ENCODE data around the gene UCN2.

UCN2 gene

GRCh38 chr3:48567500-48567899 is 3.9 kb upstream of the UCN2 start:
- no peak for TF ChIP-seq CTCF (IDR thresholded peaks at IDR 0.05; ENCODE audit: low read depth, low read length)
- H3K4me3 ChIP-seq (ENCODE audit: low read depth, low read length) = no peak overlapping the region

DNA sequence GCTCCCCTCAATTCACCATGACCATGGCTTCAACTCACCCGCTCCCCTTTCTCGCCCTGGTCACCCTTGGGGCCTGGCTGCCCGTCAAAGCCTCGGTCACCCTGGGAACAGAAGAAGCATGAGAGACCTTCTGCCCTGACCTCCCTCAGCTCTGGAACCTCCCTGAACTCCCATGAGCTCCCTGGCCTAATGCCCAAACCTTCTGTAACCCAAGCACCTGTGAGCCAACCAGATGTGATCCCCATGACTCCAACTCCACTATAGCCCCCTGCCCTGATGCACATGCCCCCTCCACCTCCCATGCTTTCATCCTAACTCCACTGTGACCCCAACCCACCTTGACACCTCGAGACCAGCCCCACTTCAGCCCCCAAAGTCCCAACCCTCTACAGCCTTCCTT is 3.5 kb upstream of the UCN2 start:
- H3K4me3 ChIP-seq (ENCODE audit: low read depth, low read length) = no peak overlapping the region
- no peak for TF ChIP-seq CTCF (IDR thresholded peaks at IDR 0.05; ENCODE audit: low read depth, low read length)

- no peak for TF ChIP-seq CTCF (IDR thresholded peaks at IDR 0.05; ENCODE audit: low read depth, low read length)
- H3K4me3 ChIP-seq (ENCODE audit: low read depth, low read length) = no peak overlapping the region
Observed at GRCh38 chr3:48566401-48566760, 2.8 kb upstream of the UCN2 start.

DNA sequence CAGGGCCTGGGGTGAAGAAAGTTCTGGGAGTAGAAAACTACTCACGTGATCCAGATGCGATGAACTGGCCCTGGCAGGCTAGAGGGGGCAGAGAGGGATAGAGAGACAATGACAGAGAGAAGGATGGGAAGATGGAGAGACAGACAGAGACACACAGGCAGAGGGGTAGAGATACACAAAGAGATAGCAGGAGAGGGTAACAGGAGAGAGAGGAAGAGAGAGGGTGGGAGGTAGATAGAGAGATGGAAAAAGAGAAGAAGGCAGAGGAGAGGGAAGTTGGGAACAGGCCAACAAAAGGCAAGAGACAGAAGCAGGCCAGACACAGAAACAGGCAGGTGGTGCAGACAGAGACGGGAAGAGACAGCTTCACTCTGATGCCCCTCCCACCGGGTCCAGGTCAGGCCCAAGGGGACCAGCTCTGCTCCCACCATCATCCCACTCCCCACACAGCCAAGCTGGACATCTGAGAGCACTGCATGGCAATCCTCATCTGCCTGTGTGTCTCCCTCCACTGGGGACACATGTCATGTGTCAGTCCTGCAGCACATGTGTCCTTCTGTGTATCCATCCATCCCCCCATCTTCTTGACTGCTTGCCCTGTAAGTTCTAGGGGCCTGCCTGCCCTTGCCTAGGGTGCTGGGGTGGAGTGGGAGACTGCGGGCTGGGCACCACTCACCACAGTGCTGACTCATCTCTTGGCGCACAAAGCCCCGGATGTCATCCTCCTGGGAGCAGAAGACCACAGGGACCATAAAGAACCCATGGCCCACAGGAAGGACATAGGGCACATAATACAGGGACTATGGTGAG is 2.2 kb upstream of the UCN2 start:
- no peak overlapping the region for H3K4me3 ChIP-seq (ENCODE audit: low read depth, low read length)
- no peak for TF ChIP-seq CTCF (IDR thresholded peaks at IDR 0.05; ENCODE audit: low read depth, low read length)

DNA sequence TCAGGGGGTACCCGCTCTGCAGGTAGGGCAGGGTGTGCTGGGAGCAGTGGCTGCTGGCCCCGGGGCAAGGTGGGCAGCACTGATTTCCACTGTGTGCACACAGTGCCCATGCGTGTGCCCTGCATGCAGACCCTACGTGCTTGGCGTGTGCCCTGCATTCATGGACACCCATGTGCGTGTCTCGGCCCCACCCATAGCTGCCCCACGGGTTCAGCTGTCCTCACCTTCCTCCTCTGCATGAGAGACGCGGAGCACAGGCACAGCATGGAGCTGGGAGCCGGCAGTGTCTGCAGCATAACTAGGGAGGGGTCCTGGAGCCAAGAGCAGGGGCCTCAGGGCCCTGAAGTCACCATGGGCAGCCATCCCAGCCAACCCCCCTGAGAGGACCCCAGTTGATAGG is 1.6 kb upstream of the UCN2 start:
- no peak for TF ChIP-seq CTCF (IDR thresholded peaks at IDR 0.05; ENCODE audit: low read depth, low read length)

DNA sequence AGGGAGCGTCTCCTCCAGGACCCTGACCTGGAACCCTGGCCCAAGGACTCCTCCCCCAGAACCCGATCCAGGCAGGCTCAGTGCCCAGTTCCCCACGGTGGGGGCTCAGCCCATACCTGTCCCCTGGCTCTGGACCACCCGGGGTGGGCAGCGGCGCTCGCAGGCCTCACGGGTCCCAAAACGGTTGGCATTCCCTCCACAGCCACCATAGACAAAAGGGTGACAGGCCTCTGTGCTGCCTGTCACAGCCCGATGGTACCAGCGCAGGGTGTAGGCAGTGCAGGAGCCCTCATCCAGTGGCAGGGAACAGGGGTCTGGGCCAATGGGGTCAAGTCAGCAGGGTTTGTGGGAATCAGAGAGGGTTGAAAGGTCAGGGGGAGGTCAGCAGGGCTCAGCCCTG is 1.1 kb upstream of the UCN2 start:
- H3K4me3 ChIP-seq (ENCODE audit: low read depth, low read length) = no peak overlapping the region
- no peak for TF ChIP-seq CTCF (IDR thresholded peaks at IDR 0.05; ENCODE audit: low read depth, low read length)

More for the DNA sequence above, 1.6 kb upstream of the UCN2 start:
- H3K4me3 ChIP-seq (ENCODE audit: low read depth, low read length) = no peak overlapping the region

DNA sequence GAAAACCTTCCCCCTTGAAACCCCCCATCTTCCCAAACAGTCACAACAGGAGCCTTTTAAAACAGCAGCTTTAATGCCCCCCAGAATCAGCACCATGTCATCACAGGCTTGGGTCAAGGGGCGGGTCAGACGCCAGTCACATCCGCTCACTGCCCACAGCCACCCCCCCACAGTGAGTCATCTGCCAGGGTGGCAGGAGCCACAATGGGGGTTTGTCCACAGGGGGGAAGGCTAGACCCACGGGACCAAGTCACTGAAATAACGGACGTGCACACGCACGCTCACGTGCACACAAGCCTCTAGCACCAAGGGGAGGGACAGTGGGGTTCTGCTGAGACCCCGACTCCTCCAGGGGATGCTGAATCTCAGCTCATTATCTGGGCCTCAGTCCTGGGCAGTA is 441 bp upstream of the UCN2 start:
- no peak overlapping the region for H3K4me3 ChIP-seq (ENCODE audit: low read depth, low read length)
- TF ChIP-seq CTCF (IDR thresholded peaks at IDR 0.05; ENCODE audit: low read depth, low read length) = no peak
